ENCODE measurements around the gene LATS2. TPM values are rescaled to one million over a fixed set of nuclear protein-coding genes. Genes with fewer than 3 reads are reported as not detected.
A peak's percentile ranks its signal among the peaks of the same experiment; 100 is the strongest.

The LATS2 gene
- total and polyA plus RNA-seq, 2 of the 8 experiments (the other 6 are each of a cell fraction or from before 2014, with no cell fraction given), result 8.3 to 26.2 TPM

GRCh38 chr13:21050288-21051197, 10.8 kb downstream of the LATS2 start:
- Histone ChIP-seq H2AK5ac (ENCODE audit: low read depth, low read length) (no peak overlapping the region), H3K9ac (replicated peaks in 1 of 4; ENCODE audit: extremely low read depth in 1 of 4, low read depth in 3 of 4, low read length in 3 of 4) (no peak overlapping the region), H4K8ac (ENCODE audit: extremely low read depth, insufficient read depth, low read length) (no peak overlapping the region), H3K4ac (replicated peaks; ENCODE audit: insufficient read length, low read depth, low read length) (no peak overlapping the region), H3K23me2 (ENCODE audit: low read depth, low read length) (no peaks in the 10 kb centered on the region), H2BK20ac (ENCODE audit: low read length) (no peak overlapping the region), H3K4me3 (ENCODE audit: extremely low read depth in 1 of 4, insufficient read depth in 2 of 4, low read depth in 3 of 4, low read length in 4 of 4) (no peak overlapping the region), H4K5ac (ENCODE audit: insufficient read length, low read depth, low read length) (no peak overlapping the region), H2BK5ac (ENCODE audit: low read depth, low read length) (no peak overlapping the region), H2AFZ (ENCODE audit: low read length) (no peak overlapping the region), H3K79me1 (ENCODE audit: low read depth, low read length) (peaks cover 20% of the 10 kb centered on the region), H3K14ac (ENCODE audit: insufficient read length) (no peak overlapping the region), H2BK12ac (ENCODE audit: low read depth, low read length) (no peak overlapping the region), H4K91ac (replicated peaks; ENCODE audit: insufficient read length, low read length) (no peak overlapping the region), H3K4me2 (ENCODE audit: insufficient read depth in 1 of 2, low read depth in 2 of 2, low read length in 2 of 2) (peak overlapping the region in 1 of 2 experiments; percentile 8; a peak in 1 of 4 replicates), H2BK15ac (ENCODE audit: low read length) (no peak overlapping the region), H3K23ac (ENCODE audit: insufficient read length) (no peak overlapping the region), H3K27ac (ENCODE audit: low read depth, low read length) (no peak overlapping the region), H2BK120ac (replicated peaks; ENCODE audit: low read depth, low read length) (no peak overlapping the region), H4K20me1 (replicated peaks in 1 of 2; ENCODE audit: control insufficient read depth in 1 of 2, insufficient read depth in 2 of 2, low read length in 2 of 2) (peaks cover 24 to 29% of the 10 kb centered on the region in 2 experiments), H3K4me1 (replicated peaks in 1 of 4; ENCODE audit: control insufficient read depth in 3 of 4, insufficient read depth in 4 of 4, low read length in 3 of 4) (peaks cover 5 to 11% (median 6%) of the 10 kb centered on the region in 4 experiments; a peak in 6 of 7 replicates), H3K9me3 (ENCODE audit: insufficient read depth in 2 of 2, low read depth in 1 of 2, low read length in 1 of 2) (no peaks in the 10 kb centered on the region), H3K36me3 (ENCODE audit: control insufficient read depth in 2 of 4, insufficient read depth in 4 of 4, low read length in 3 of 4) (peaks cover 0 to 13% (median under 1%) of the 10 kb centered on the region in 4 experiments; a peak in 3 of 8 replicates), H3K27me3 (replicated peaks in 1 of 4; ENCODE audit: control insufficient read depth in 3 of 4, extremely low read depth in 1 of 4, insufficient read depth in 3 of 4, low read length in 3 of 4) (no peaks in the 10 kb centered on the region), H3K56ac (replicated peaks; ENCODE audit: insufficient read length, low read depth, low read length) (no peak overlapping the region), H3K79me2 (ENCODE audit: control insufficient read depth in 1 of 2, insufficient read depth in 2 of 2, low read length in 2 of 2) (peaks cover 38 to 99% of the 10 kb centered on the region in 2 experiments), H3K18ac (ENCODE audit: extremely low read depth, low read length) (no peak overlapping the region)
- TF ChIP-seq MAX (IDR thresholded peaks at IDR 0.05) (no peak), YY1 (IDR thresholded peaks at IDR 0.05; ENCODE audit: low read depth, low read length) (no peak), CBX8 (IDR thresholded peaks at IDR 0.05; ENCODE audit: borderline replicate concordance, low read depth, low read length) (no peak), SIRT6 (IDR thresholded peaks at IDR 0.05; ENCODE audit: low read length) (no peak), TCF12 (IDR thresholded peaks at IDR 0.05; ENCODE audit: low read depth, low read length) (no peak), BRCA1 (IDR thresholded peaks at IDR 0.05; ENCODE audit: low read depth, low read length) (no peak), ATF2 (IDR thresholded peaks at IDR 0.05; ENCODE audit: low read length) (no peak), E2F6 (IDR thresholded peaks at IDR 0.05) (no peak), SP2 (IDR thresholded peaks at IDR 0.05; ENCODE audit: low read length) (no peak)
- 89% methylated on average over 16 of the region's 16 CpGs; no CpG with 5 or more reads in 1 of the 2 experiments for WGBS, 2 experiments (ENCODE audit: extremely low coverage in 1 of 2, insufficient coverage in 1 of 2, insufficient read length in 1 of 2, insufficient replicate concordance in 2 of 2, low coverage in 1 of 2, low lambda C conversion rate in 2 of 2, missing lambda C conversion rate in 1 of 2)
- CTCF ChIA-PET (ENCODE audit: partially characterized antibody), result interaction anchor here (1.1 to 1.4 kb wide), 3 partner anchors 9 to 40 kb away, joined by 3 to 5 read pairs (median 3); no protein-coding TSS in a partner anchor
- POLR2A ChIA-PET (ENCODE audit: partially characterized antibody), result interaction anchor here (1.2 to 4.6 kb wide), 7 partner anchors 8 to 26 kb away, joined by 3 to 29 read pairs (median 8); partner anchors contain the start of gene LATS2
- DNase-seq (ENCODE audit: low read depth in 1 of 2, low spot score in 2 of 2) (peak in 1 of 2 experiments; percentile 38), FAIRE-seq (no peak)
